Activated CD8-positive, alpha-beta T cell treated with anti-CD3 and anti-CD28 coated beads for 36 hours (primary cell): ENCODE results near the gene TLN1. TPM values are rescaled to one million over a fixed set of nuclear protein-coding genes. Genes with fewer than 3 reads are reported as not detected.
A peak's percentile ranks its signal among the peaks of the same experiment; 100 is the strongest.

Experiments
- ATAC-seq: fragments of 200-7000 bp; cut with Tn5 transposase; one replicate; pipeline ENCODE4 v1.10.0; 2021; ENCODE audit warnings: mild to moderate bottlenecking, moderate library complexity
- CTCF ChIA-PET: fragments of 350-600 bp; sonication (Branson Sonifier 250); formaldehyde crosslinking; loops from one replicate; lab custom pipeline; 2021; ENCODE audit warnings: antibody characterized with exemption; lab: Charles Lee
- POLR2A ChIA-PET: fragments of 350-600 bp; sonication (Branson Sonifier 250); formaldehyde crosslinking; loops from one replicate; lab custom pipeline; 2021; ENCODE audit warnings: antibody characterized with exemption; lab: Charles Lee
- DNase-seq: peaks from one replicate; pipeline ENCODE4 v3.0.0-alpha.2; 2020
- H3K27ac Mint-ChIP-seq: one replicate; pipeline ENCODE4 v1.8.0; 2021; ENCODE audit warnings: mild to moderate bottlenecking, mixed read lengths
- H3K27me3 Mint-ChIP-seq: one replicate; pipeline ENCODE4 v1.8.0; 2021; ENCODE audit warnings: mixed read lengths
- H3K36me3 Mint-ChIP-seq: one replicate; pipeline ENCODE4 v1.8.0; 2021; ENCODE audit warnings: low read depth, mixed read lengths
- H3K4me1 Mint-ChIP-seq: one replicate; pipeline ENCODE4 v1.8.0; 2021; ENCODE audit warnings: low read depth, mixed read lengths
- H3K4me3 Mint-ChIP-seq: one replicate; pipeline ENCODE4 v1.8.0; 2021; ENCODE audit warnings: mild to moderate bottlenecking, moderate library complexity, mixed read lengths
- H3K9me3 Mint-ChIP-seq: one replicate; pipeline ENCODE4 v1.8.0; 2021; ENCODE audit warnings: mixed read lengths
- CTCF ChIP-seq: fragments of 200-600 bp; IDR thresholded peaks from one replicate; pipeline ENCODE4 v1.8.0; 2022; ENCODE audit warnings: antibody characterized with exemption, mild to moderate bottlenecking
- intact Hi-C: fragments of 100-400 bp; cut with micrococcal nuclease; formaldehyde crosslinking; loops from one replicate; pipeline ENCODE4 v1.10.0; 2022
- total RNA-seq, 2 experiments: library from RNA; stranded (reverse); gene quantifications; one replicate each; pipeline ENCODE4 v1.2.3, GENCODE V29; 2021

The TLN1 gene
- total RNA-seq, 2 experiments from 2014 or later = 212 to 219 TPM

DNA sequence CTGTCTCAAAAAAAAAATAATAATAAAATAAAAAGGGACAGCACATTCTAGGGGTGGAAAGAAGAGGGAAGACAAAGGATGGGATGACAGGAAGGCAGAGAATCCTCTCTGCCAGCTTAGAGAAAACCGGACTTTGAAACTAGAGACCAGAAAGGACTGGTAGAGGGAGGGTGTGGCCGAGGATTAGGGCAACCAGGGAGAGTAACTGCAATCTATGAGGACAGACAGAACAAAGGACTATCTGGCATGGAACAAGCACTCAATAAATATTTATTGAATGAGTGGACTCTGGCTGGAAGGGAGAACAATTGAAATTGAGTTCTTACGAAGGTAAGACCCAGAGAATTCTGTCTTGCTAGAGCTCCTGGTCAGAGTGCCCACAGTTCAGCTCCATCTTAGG is 14.6 kb upstream of the TLN1 start:
- no peak for ATAC-seq
- ChIA-PET CTCF (interaction anchor here (0.8 to 6.6 kb wide), 10 partner anchors 8 to 143 kb away, joined by 3 to 51 read pairs (median 6); no protein-coding TSS in a partner anchor), POLR2A (interaction anchor here (1.2 to 2.9 kb wide), 2 partner anchors 13 to 18 kb away, joined by 3 to 16 read pairs; partner anchors contain the start of genes CREB3 and TLN1)
- no peak for TF ChIP-seq CTCF
- no peaks in the 10 kb centered on the region for H3K27me3 Mint-ChIP-seq
- no peak overlapping the region for H3K27ac Mint-ChIP-seq
- H3K9me3 Mint-ChIP-seq = no peaks in the 10 kb centered on the region
- no peak for DNase-seq
- peaks cover 46% of the 10 kb centered on the region for H3K4me1 Mint-ChIP-seq
- peak overlapping the region; percentile 85 for H3K4me3 Mint-ChIP-seq
- H3K36me3 Mint-ChIP-seq = peaks cover 15% of the 10 kb centered on the region
- intact Hi-C loops = no loop called here

DNA sequence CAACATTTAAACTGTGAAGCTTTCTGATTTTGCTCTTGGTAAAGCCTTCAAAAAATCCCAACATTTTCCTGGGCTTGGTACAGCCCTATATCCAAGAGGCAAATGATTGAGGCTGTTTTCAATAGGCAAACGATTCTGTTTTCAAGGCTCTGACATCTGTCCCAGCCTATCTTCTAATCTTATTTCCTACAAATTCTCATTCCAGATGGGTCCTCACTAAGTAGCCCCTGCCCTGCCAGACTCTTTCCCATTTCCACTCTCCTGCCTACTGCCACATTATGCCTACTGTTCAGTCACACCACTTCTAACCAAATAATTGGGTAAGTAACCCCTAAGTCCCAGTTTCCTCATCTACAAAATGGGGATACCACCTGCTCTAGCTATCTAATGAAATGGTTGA is 13.6 kb upstream of the TLN1 start:
- Mint-ChIP-seq H3K27me3 (no peaks in the 10 kb centered on the region), H3K9me3 (no peaks in the 10 kb centered on the region), H3K36me3 (peaks cover 15% of the 10 kb centered on the region), H3K4me3 (peak overlapping the region; percentile 29), H3K27ac (peak overlapping the region; percentile 34), H3K4me1 (peaks cover 48% of the 10 kb centered on the region)
- no peak for DNase-seq
- intact Hi-C loops = no loop called here
- no peak for ATAC-seq
- no peak for TF ChIP-seq CTCF
- ChIA-PET CTCF (interaction anchor here (0.6 to 6.6 kb wide), 9 partner anchors 9 to 160 kb away, joined by 3 to 51 read pairs (median 4); no protein-coding TSS in a partner anchor), POLR2A (interaction anchor here (0.6 to 1.8 kb wide), 2 partner anchors 11 to 53 kb away, joined by 4 read pairs; no protein-coding TSS in a partner anchor)

DNA sequence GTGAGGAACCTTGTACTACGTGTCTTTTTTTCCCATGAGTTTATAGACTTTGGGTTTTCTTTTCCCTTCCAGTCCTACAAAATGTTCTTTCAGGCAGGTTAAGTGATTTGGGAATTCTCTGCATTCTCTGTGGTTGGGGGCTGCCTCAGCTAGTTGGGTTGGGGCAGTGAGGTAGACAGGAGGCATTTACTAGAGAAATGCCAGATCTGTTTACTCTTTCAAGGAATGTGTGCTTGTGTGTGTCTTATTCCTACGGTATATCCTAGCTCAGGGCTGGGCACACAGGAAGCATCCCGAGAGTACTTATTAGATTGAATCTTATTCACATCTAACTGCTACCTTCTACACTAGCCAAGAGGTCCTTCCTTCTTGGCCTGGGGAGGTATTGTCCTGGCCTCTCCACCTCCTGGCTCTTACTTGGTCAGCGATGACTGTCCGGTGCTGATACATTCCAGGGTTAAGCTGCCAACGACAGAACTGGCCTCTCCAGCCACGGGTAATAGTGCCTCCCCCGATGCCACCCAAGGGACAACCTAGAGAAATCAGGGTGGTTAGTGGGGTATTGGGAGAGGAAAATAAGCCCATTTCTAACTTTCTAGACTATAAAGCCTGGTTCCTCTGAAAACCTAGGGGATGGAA is 12.0 kb upstream of the TLN1 start:
- Mint-ChIP-seq H3K4me1 (peaks cover 45% of the 10 kb centered on the region), H3K27ac (no peak overlapping the region), H3K4me3 (no peak overlapping the region), H3K36me3 (peaks cover 16% of the 10 kb centered on the region), H3K27me3 (no peaks in the 10 kb centered on the region), H3K9me3 (no peaks in the 10 kb centered on the region)
- no peak for ATAC-seq
- POLR2A ChIA-PET = interaction anchor here (1.1 to 1.8 kb wide), 3 partner anchors 11 to 16 kb away, joined by 4 read pairs; partner anchors contain the start of gene CREB3
- no peak for DNase-seq
- CTCF ChIA-PET = interaction anchor here (1.0 to 6.6 kb wide), 6 partner anchors 9 to 138 kb away, joined by 3 to 51 read pairs (median 4); partner anchors contain the start of genes ARHGEF39, CREB3 and TLN1
- intact Hi-C loops = no loop called here
- TF ChIP-seq CTCF = no peak

- DNase-seq (no peak), ATAC-seq (no peak)
- ChIA-PET CTCF (interaction anchor here (1.7 to 6.6 kb wide), 4 partner anchors 8 to 139 kb away, joined by 4 to 51 read pairs (median 6); partner anchors contain the start of genes CREB3 and TLN1), POLR2A (interaction anchor here (1.1 kb wide), 2 partner anchors 8 to 16 kb away, joined by 4 to 7 read pairs; no protein-coding TSS in a partner anchor)
- peaks cover 22% of the 10 kb centered on the region for H3K36me3 Mint-ChIP-seq
- no peak overlapping the region for H3K4me3 Mint-ChIP-seq
- no peaks in the 10 kb centered on the region for H3K27me3 Mint-ChIP-seq
- peaks cover 45% of the 10 kb centered on the region for H3K4me1 Mint-ChIP-seq
- intact Hi-C loops = no loop called here
- TF ChIP-seq CTCF = no peak
- no peak overlapping the region for H3K27ac Mint-ChIP-seq
- no peaks in the 10 kb centered on the region for H3K9me3 Mint-ChIP-seq
Measured at GRCh38 chr9:35743452-35743851, 11.5 kb upstream of the TLN1 start.

- DNase-seq (peak; percentile 25), ATAC-seq (peak; percentile 56)
- Mint-ChIP-seq H3K27ac (peak overlapping the region; percentile 23), H3K36me3 (peaks cover 26% of the 10 kb centered on the region), H3K4me1 (peaks cover 32% of the 10 kb centered on the region), H3K27me3 (no peaks in the 10 kb centered on the region), H3K4me3 (no peak overlapping the region), H3K9me3 (no peaks in the 10 kb centered on the region)
- intact Hi-C loops = no loop called here
- ChIA-PET POLR2A (interaction anchor here (1.0 kb wide), 1 partner anchor 84 kb away, joined by 3 read pairs; the partner anchor contains the start of genes CCDC107 and RMRP), CTCF (interaction anchor here (1.0 to 1.6 kb wide), 2 partner anchors 15 to 48 kb away, joined by 3 to 5 read pairs; no protein-coding TSS in a partner anchor)
- TF ChIP-seq CTCF = no peak
Measured at GRCh38 chr9:35741740-35742139, 9.7 kb upstream of the TLN1 start.
